ENCODE measurements around the gene GBE1. TPM values are rescaled to one million over a fixed set of nuclear protein-coding genes. Genes with fewer than 3 reads are reported as not detected.

The GBE1 gene
- total and polyA plus RNA-seq, 10 of the 15 experiments (the other 5 are each of a cell fraction or from before 2014, with no cell fraction given): 21.4 to 62.2 (median 41.5) TPM

DNA sequence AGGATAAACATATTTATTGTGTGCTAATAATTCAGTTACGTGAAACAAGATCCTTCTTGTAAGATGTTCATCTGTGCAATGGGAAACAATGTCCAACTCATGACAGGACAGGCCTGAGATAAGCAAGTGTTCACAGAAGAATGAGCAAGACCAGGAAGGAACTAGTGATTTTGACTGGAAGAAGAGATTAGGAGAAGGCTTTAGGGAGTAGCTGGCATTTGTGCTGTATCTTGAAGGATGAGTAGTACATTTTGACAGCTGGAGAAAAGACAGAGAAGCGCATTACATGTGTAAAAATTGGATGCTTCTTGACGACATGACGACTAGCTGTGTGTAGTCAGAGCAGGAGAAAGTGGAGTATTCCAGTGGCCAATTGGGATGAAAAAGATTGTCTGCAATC is 48.4 kb downstream of the GBE1 start:
- no peaks in the 10 kb centered on the region; a peak in 1 of 4 replicates for H3K36me3 ChIP-seq (ENCODE audit: control insufficient read depth in 2 of 2, insufficient read depth in 2 of 2, low read length in 1 of 2)
- ChIA-PET CTCF (no interaction called here), RAD21 (ENCODE audit: unreplicated experiment) (no interaction called here), SMC1A (ENCODE audit: uncharacterized antibody, unreplicated experiment) (no interaction called here), POLR2A (no interaction called here)
- intact Hi-C loops (cut with micrococcal nuclease; ENCODE audit: unreplicated experiment) (no loop called here), in situ Hi-C loops (cut with MboI) (no loop called here)
- TF ChIP-seq KLF5 (IDR thresholded peaks at IDR 0.05; ENCODE audit: partially characterized antibody) (no peak), KAT2A (conservative IDR thresholded peaks at IDR 0.05; ENCODE audit: control insufficient read depth, low read depth, low read length) (no peak), NR2C2 (IDR thresholded peaks at IDR 0.05; ENCODE audit: borderline replicate concordance, control insufficient read depth, insufficient read length, low read depth) (no peak), RAD51 (IDR thresholded peaks at IDR 0.05) (no peak), JUNB (IDR thresholded peaks at IDR 0.05) (no peak), RCOR1 (conservative IDR thresholded peaks at IDR 0.05; ENCODE audit: low read depth, low read length) (no peak), NFYB (IDR thresholded peaks at IDR 0.05; ENCODE audit: insufficient read depth, low read depth, low read length) (no peak), RELA (IDR thresholded peaks at IDR 0.05; ENCODE audit: borderline replicate concordance, partially characterized antibody) (no peak), TCF12 (IDR thresholded peaks at IDR 0.05; ENCODE audit: low read depth, low read length) (no peak), BCL11A (IDR thresholded peaks at IDR 0.05; ENCODE audit: low read depth, low read length) (no peak), USF1 (IDR thresholded peaks at IDR 0.05; ENCODE audit: borderline replicate concordance, extremely low read length, insufficient read depth, low read depth, low read length) (no peak), KDM1A (IDR thresholded peaks at IDR 0.05; ENCODE audit: borderline replicate concordance) (no peak), POLR2AphosphoS5 (IDR thresholded peaks at IDR 0.05; ENCODE audit: low read length) (no peak), ZNF24 (IDR thresholded peaks at IDR 0.05) (no peak)
- 97% methylated on average over 4 of the region's 4 CpGs for WGBS (ENCODE audit: insufficient coverage, insufficient replicate concordance, low lambda C conversion rate, missing lambda C conversion rate)
- H3K9ac ChIP-seq (ENCODE audit: control insufficient read depth, insufficient read depth, low read length): no peak overlapping the region
- no TSS peak for BruUV-seq (replicated peaks)
- no peaks in the 10 kb centered on the region for H3K79me2 ChIP-seq (ENCODE audit: control insufficient read depth, insufficient read depth, low read length)
- FAIRE-seq: no peak
- no peak for ATAC-seq
- no peaks in the 10 kb centered on the region for H4K20me1 ChIP-seq (ENCODE audit: control insufficient read depth, insufficient read depth)
- H2AFZ ChIP-seq (ENCODE audit: control insufficient read depth, low read depth, low read length): no peak overlapping the region
- H3K4me1 ChIP-seq (ENCODE audit: control insufficient read depth, insufficient read depth, low read length): no peaks in the 10 kb centered on the region
- no peak for DNase-seq (ENCODE audit: low read depth, low spot score)
- no peak overlapping the region for H3K27ac ChIP-seq (ENCODE audit: control insufficient read depth, insufficient read depth)
- H3K9me3 ChIP-seq (replicated peaks; ENCODE audit: control insufficient read depth, insufficient read depth, low read length): peaks cover 4% of the 10 kb centered on the region
- no peak overlapping the region for H3K4me3 ChIP-seq
- no peak overlapping the region for H3K4me2 ChIP-seq (ENCODE audit: control insufficient read depth, insufficient read depth)
- H3K27me3 ChIP-seq (replicated peaks in 1 of 2; ENCODE audit: control insufficient read depth in 2 of 2, insufficient read depth in 2 of 2, low read length in 1 of 2): no peaks in the 10 kb centered on the region
